DMS114 treated with DMSO at 0.1 percent for 48 hours (cell line): ENCODE results near the gene EIF4G3.

ENCODE experiments used
- DNase-seq: peaks from one replicate; lab custom pipeline; 2025; ENCODE audit not compliant: unreplicated experiment; lab: John Stamatoyannopoulos, UW

EIF4G3 gene

DNA sequence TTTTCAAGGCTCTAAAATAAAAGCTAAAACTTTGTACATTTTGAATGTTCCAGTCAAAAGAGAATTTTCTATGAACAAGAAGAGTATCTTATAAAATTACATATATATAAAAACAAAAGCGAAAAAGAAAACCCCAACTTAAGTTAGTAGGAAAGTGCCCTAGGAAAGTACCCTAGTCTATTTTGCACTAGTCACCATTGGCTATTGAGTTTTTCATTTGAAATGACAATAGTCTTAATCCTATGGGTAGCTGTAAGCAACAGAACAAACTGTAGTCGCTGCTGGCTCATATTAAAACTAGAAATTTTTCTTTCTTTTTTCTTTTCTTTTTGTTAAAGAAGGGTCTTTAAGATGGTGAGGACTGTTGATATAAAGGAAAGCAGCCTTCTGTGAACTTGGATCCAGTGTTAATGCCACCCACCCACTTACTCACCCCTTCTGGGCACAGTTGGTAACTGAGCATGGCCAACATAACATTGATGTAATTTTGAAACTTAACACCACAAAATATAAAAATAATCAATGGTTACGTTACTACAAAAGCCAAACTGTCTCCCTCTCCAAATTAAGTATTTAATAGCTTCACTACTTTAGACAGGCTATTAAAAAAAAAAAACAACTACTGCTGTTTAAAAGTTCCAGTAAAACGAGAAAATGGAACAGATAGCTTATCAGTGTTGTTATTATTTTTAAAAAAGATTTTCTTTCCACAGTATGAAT lies 177.0 kb downstream of the EIF4G3 start:
- no peak for DNase-seq

DNA sequence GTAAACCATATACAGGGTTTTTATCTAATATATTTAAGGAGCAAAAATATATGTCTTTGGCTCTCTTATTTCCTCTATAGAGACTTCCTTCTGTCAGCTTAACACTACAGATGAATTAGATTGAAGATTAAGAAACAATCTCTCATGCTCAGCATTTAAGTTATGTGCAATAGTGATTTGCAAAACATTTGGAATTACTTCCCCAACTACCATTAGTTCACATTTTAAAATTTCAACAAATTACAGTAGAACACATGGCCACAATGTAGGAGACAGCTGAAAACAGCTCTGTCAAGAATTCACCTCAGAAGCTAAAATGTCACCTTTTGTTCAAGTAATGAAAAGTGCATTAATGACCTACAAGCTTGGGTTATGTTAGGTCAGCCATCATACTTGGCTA lies 177.9 kb downstream of the EIF4G3 start:
- DNase-seq = no peak

DNA sequence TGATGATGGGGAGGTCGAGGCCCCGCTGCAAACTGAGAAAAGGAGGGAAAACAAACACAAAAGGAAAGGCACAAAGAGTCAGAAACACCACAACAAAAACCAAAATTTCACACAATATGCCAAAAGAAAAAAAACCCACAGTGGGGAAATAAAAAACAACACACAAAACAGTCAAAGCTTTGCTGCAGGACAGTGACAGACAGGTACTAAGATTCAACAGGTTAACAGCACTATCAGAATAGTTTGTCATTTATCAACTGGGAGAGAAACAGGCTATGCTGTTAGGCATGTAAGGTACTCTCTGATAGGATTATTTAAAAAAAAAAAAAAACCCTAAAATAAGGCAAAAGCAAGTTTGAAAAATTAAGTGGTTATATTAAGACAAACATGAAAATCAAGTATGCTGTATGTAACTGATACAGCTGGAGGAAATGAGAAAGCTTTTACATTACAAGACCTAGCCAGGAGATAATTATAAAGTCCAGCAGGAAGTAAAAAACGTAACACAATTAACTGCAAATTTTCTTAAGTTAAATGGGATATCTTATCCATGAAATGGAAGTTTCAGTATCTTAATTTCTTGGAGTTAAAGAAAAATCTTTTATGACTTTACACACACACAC lies 179.0 kb downstream of the EIF4G3 start:
- DNase-seq = no peak

GRCh38 chr1:20996554-20996953 lies 180.1 kb downstream of the EIF4G3 start:
- DNase-seq = no peak

GRCh38 chr1:20993716-20994575 lies 182.8 kb downstream of the EIF4G3 start:
- no peak for DNase-seq

DNA sequence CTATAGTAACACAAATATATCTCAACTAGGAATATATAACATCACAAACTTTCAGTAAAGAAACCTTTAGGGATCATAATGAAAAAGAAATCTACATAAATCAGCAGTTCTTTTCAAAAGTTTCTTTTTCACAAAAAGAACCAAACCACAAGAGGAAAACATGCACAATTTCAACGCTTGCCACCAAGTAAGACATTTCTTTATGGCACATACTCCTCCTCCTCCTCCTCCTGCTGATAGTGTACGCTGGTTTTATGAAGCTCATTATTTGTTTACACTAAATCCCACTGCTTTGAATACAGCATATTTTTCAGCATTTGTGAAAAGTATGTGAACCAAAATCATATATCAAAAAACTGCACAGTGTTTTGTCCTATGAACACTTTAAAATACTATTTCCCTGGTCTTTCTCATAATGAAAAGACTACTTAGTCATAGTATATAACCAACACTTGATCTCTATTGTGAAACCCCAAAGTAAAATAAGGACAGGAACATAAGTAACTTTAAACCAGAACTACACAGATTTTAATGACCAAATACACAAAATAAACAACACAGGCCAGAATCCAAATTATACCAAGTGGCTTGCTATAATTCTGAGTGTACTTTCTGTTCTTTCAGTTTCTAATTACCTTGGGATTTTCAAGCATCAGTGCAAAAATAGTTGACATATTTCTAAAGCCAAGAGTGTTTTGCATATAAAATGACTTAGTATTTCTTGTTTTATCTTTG lies 184.2 kb downstream of the EIF4G3 start:
- DNase-seq = no peak

DNA sequence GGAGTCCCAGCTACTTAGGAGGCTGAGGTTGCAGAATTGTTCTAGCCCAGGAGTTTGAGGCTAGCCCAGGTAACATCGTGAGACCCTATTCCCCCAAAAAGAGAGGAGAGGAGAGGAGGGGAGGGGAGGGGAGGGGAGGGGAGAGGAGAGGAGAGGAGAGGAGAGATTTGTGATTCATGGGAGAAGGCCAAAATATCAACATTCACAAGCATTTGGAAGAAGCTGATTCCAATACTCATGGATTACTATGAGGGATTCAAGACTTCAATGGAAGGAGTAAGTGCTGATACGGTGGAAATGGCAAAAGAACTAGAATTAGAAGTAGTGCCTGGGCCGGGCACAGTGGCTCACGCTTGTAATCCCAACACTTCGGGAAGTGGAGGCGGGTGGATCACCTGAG lies 187.8 kb downstream of the EIF4G3 start:
- DNase-seq = no peak

DNA sequence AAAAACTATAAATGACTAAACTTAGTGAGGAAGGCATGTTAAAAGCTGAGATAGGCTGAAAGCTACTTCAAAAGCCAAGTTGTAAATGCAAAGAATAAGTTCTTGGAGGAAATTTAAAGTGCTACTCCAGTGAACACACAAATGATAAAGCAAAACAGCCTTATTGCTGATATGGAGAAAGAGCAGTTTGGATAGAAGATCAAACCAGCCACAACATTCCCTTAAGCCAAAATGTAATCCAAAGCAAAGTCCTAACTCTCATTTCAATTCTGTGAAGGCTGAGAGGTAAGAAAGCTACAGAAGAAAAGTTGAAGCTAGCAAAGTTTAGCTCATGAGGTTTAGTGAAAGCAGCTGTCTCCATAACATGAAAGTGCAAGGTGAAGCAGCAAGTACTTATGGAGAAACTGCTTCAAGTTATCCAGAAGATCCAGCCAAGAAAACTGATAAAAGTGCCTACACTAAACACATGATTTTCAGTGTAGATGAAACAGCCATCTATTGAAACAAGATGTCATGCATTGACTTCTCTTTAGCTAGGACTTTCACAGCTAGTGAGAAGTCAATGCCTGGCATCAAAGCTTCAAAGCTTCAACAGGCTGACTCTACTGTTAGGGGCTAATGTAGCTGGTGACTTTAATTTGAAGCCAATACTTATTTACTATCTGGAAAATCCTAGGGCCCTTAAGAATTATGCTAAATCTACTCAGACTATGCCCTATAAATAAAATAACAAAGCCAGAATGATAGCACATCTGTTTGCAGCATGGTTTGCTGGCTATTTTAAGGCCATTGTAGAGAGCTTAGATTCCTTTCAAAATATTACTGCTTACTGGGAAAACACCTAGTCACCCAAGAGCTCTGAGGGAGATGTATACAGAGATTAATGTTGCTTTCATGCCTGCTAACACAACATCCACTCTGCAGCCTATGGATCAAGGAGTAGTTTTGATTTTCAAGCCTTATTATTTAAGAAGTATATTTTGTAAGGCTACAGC lies 188.6 kb downstream of the EIF4G3 start:
- no peak for DNase-seq

GRCh38 chr1:20983297-20983889 lies 193.3 kb downstream of the EIF4G3 start:
- DNase-seq = no peak

DNA sequence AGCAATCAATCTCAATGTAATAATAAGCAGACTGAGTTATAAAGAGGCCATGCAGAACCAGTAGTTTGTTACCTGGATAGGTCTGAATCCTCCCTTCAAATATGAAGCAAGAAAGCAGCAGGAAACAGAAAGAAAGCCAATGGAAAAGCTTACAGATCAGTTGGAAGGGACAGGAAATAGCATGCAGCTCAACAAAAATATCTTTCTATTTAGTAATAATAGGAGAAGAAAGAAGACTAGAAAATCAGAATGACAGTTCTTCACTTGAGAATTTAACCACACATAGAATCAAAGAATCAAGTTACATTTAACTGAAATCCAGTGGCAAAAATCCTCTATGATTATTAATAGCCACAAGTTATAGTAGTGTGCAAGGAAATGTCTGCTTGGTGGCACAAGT lies 194.4 kb downstream of the EIF4G3 start:
- no peak for DNase-seq

GRCh38 chr1:20981915-20982314 lies 194.8 kb downstream of the EIF4G3 start:
- DNase-seq = no peak

GRCh38 chr1:20980051-20980450 lies 196.6 kb downstream of the EIF4G3 start:
- no peak for DNase-seq

GRCh38 chr1:20978413-20978812 lies 198.3 kb downstream of the EIF4G3 start:
- DNase-seq = no peak

GRCh38 chr1:20975668-20976067 lies 201.0 kb downstream of the EIF4G3 start:
- no peak for DNase-seq

DNA sequence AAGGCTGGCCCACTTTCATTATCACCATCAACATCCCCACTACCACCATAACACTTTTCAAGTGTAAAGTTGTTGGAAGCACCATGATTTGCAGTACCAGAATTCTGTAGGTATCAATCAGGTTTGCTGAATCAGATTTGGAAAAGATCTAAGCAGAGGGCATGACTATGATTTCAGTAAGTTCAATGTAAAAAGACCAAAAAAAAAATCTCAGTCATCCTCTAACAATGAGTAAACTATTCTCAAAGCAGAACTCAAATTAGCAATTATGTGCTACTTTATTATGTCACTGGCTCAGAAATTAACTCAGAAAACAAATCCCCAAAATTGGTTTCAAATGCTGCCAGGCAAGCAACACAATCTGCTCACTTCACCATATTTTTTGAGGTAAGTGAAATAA lies 201.7 kb downstream of the EIF4G3 start:
- no peak for DNase-seq

GRCh38 chr1:20974069-20974468 lies 202.6 kb downstream of the EIF4G3 start:
- DNase-seq = no peak

GRCh38 chr1:20972855-20973254 lies 203.8 kb downstream of the EIF4G3 start:
- DNase-seq = no peak

- no peak for DNase-seq
These were observed 211.9 kb downstream of the EIF4G3 start for GRCh38 chr1:20964540-20965484.
